Endothelial cell of umbilical vein (primary cell): ENCODE measurements around the gene ATP11B. TPM values are rescaled to one million over a fixed set of nuclear protein-coding genes. Genes with fewer than 3 reads are reported as not detected.

Source experiments
- BruUV-seq: library from RNA; stranded (reverse); fragments of 400-500 nt; replicated peaks from 2 replicates; lab custom pipeline; 2021; lab: Mats Ljungman, UMichigan
- CTCF ChIA-PET: fragments of 300-600, 350-600 bp; sonication (Branson Sonifier 250); formaldehyde crosslinking; loops from one replicate; lab custom pipeline; 2021; ENCODE audit warnings: antibody characterized with exemption, inconsistent platforms; lab: Charles Lee
- POLR2A ChIA-PET: fragments of 300-600, 350-600 bp; sonication (Branson Sonifier 250); formaldehyde crosslinking; loops from one replicate; lab custom pipeline; 2021; ENCODE audit warnings: antibody characterized with exemption, inconsistent platforms; lab: Charles Lee
- DNase-seq: peaks from one replicate; pipeline ENCODE4 v3.0.0-alpha.2; 2011; ENCODE audit warnings: low read depth, low spot score
- FAIRE-seq: peaks from 2 replicates; lab custom pipeline; 2011; peaks lifted over from hg19 to GRCh38; lab: Jason Lieb, UNC
- H2AFZ ChIP-seq: 2 replicates; pipeline ENCODE4 v1.6.0; 2012; ENCODE audit warnings: low read depth, low read length, control low read depth, inconsistent platforms
- H3K27ac ChIP-seq: 2 replicates; pipeline ENCODE4 v1.5.1; 2011; ENCODE audit warnings: low read depth, mild to moderate bottlenecking, control low read depth, low read length, moderate library complexity; ENCODE audit not compliant: insufficient read depth
- H3K27me3 ChIP-seq, 2 experiments: 2 replicates each; pipeline versions ENCODE4 v1.6.0 to v1.6.1; 2011; ENCODE audit warnings: low read length in 2 of 2, mixed read lengths in 1 of 2; ENCODE audit not compliant: control insufficient read depth in 2 of 2, insufficient read depth in 2 of 2
- H3K36me3 ChIP-seq, 2 experiments: 2 replicates in 1 of 2; 3 replicates in 1 of 2; pipeline ENCODE4 v1.5.1; 2011; ENCODE audit warnings: low read length in 2 of 2, mild to moderate bottlenecking in 1 of 2, moderate library complexity in 1 of 2; ENCODE audit not compliant: control insufficient read depth in 2 of 2, insufficient read depth in 2 of 2; ENCODE audit errors: extremely low read depth in 1 of 2
- H3K4me1 ChIP-seq: 3 replicates; pipeline ENCODE4 v1.5.1; 2011; ENCODE audit warnings: mild to moderate bottlenecking, low read length; ENCODE audit not compliant: control insufficient read depth, insufficient read depth; ENCODE audit errors: extremely low read depth
- H3K4me2 ChIP-seq: 2 replicates; pipeline ENCODE4 v1.6.1; 2011; ENCODE audit warnings: low read length, control low read depth, mixed read lengths; ENCODE audit not compliant: insufficient read depth
- H3K4me3 ChIP-seq, 3 experiments: fragments of 200-600 bp in 1 of 3; sonication (generic), shearing (Covaris generic) in 1 of 3; replicated peaks in 1 of 3; 2 replicates each; pipeline ENCODE4 v1.5.1; 2011 to 2016; ENCODE audit warnings: control low read depth in 3 of 3, low read length in 3 of 3, mild to moderate bottlenecking in 2 of 3, inconsistent platforms in 1 of 3, low read depth in 1 of 3, moderate library complexity in 1 of 3; ENCODE audit not compliant: insufficient read depth in 1 of 3
- H3K79me2 ChIP-seq: 2 replicates; pipeline ENCODE4 v1.6.0; 2012; ENCODE audit warnings: low read length, inconsistent platforms; ENCODE audit not compliant: control insufficient read depth, insufficient read depth
- H3K9ac ChIP-seq: replicated peaks from 2 replicates; pipeline ENCODE3; 2011; ENCODE audit warnings: low read length, control low read depth; ENCODE audit not compliant: insufficient read depth; ENCODE audit errors: extremely low read depth
- H3K9me1 ChIP-seq: replicated peaks from 3 replicates; pipeline ENCODE4 v1.6.0; 2011; ENCODE audit warnings: mild to moderate bottlenecking, low read length; ENCODE audit not compliant: control insufficient read depth, insufficient read depth; ENCODE audit errors: extremely low read depth
- H3K9me3 ChIP-seq: replicated peaks from 2 replicates; pipeline ENCODE4 v1.5.1; 2012; ENCODE audit warnings: low read length, inconsistent platforms; ENCODE audit not compliant: control insufficient read depth, insufficient read depth
- H4K20me1 ChIP-seq: replicated peaks from 2 replicates; pipeline ENCODE3; 2011; ENCODE audit warnings: mild to moderate bottlenecking, low read length; ENCODE audit not compliant: control insufficient read depth, insufficient read depth; ENCODE audit errors: extremely low read depth
- EZH2 ChIP-seq: IDR thresholded peaks from 2 replicates; pipeline ENCODE4 v1.6.1; 2012; ENCODE audit warnings: borderline replicate concordance, low read depth, mild to moderate bottlenecking, moderate library complexity, low read length, inconsistent platforms; ENCODE audit not compliant: severe bottlenecking
- FOS ChIP-seq: IDR thresholded peaks from 2 replicates; pipeline ENCODE4 v1.6.1; 2011; ENCODE audit warnings: mild to moderate bottlenecking, low read length, moderate library complexity, borderline replicate concordance; ENCODE audit not compliant: insufficient read depth
- GATA2 ChIP-seq: IDR thresholded peaks from 2 replicates; pipeline ENCODE4 v1.7.0; 2011; ENCODE audit warnings: low read depth, mild to moderate bottlenecking, moderate library complexity, mixed read lengths, low read length; ENCODE audit not compliant: insufficient read length, insufficient read depth
- JUN ChIP-seq: IDR thresholded peaks from 2 replicates; pipeline ENCODE4 v1.6.1; 2011; ENCODE audit warnings: borderline replicate concordance, low read depth; ENCODE audit not compliant: insufficient read length, insufficient read depth
- MYC ChIP-seq: IDR thresholded peaks from one replicate; pipeline ENCODE4 v1.6.1; 2011; ENCODE audit warnings: mild to moderate bottlenecking, low read depth, low read length
- POLR2A ChIP-seq: IDR thresholded peaks from 2 replicates; pipeline ENCODE4 v1.6.1; 2012; ENCODE audit warnings: low read depth, mild to moderate bottlenecking, control low read depth, low read length
- POLR2AphosphoS5 ChIP-seq: IDR thresholded peaks from 2 replicates; pipeline ENCODE4 v1.6.1; 2012; ENCODE audit warnings: low read depth, mild to moderate bottlenecking, control low read depth, low read length, moderate library complexity; ENCODE audit not compliant: insufficient read depth
- dilution Hi-C: fragments of 300-500 bp; cut with MboI; formaldehyde crosslinking; loops from one replicate; pipeline ENCODE4 v1.15.0; 2019; ENCODE audit warnings: low sequenced_read_pairs; ENCODE audit not compliant: extremely low pct_ligation_motif_present
- intact Hi-C: fragments of 100-400 bp; cut with micrococcal nuclease; formaldehyde crosslinking; loops from one replicate; pipeline ENCODE4 v1.10.0; 2022
- polyA plus RNA-seq, 4 experiments: library from polyadenylated mRNA; depleted of rRNA in 3 of 4; stranded (reverse) in 3 of 4; unstranded in 1 of 4; fragments of >200 nt; gene quantifications; 2 replicates each; pipeline versions ENCODE4 v1.2.1 to v1.2.3, GENCODE V29; 2011 to 2012; ENCODE audit warnings: missing spikeins in 1 of 4
- total RNA-seq: library from RNA; stranded (reverse); gene quantifications from 2 replicates; pipeline ENCODE4 v1.2.3, GENCODE V29; 2021
- TF ChIP-seq, protein P1 (sequence below), 2 donors: IDR thresholded peaks; 1 replicate in 1 of 2; 2 replicates in 1 of 2; pipeline ENCODE4 v1.5.1; 2011; ENCODE audit warnings: low read length in 2 of 2, mild to moderate bottlenecking in 2 of 2, moderate library complexity in 2 of 2, control low read depth in 1 of 2, inconsistent platforms in 1 of 2, low read depth in 1 of 2; ENCODE audit not compliant: insufficient read depth in 1 of 2; ENCODE audit errors: extremely low read depth in 1 of 2
- TF ChIP-seq, protein P2 (sequence below): IDR thresholded peaks from 2 replicates; pipeline ENCODE4 v1.6.1; 2011; ENCODE audit not compliant: insufficient read depth, insufficient read length

ATP11B gene
- total and polyA plus RNA-seq, 2 donors (not counting 3 experiments of a cell fraction or from before 2014, with no cell fraction given): 10.1 to 49.3 TPM

DNA sequence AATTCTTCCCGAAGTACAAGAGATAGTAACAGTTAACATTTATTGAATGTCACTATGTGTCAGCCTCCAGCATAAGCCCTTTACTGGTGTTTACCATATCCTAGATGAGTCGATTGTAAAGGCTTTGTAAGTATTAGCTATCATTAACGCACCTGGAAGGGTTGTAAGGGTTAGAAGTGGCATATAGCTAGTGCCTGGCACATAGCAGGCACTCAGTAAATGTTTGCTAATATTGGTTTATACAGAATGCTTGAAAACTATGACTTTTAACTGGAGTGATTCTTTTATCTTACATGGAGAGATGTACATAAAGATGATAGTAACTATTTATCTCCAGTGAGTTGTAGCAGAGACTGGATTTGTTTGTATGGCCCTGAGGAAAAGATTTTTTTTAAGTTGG is 46.3 kb upstream of the ATP11B start:
- BruUV-seq: no TSS peak
- Histone ChIP-seq H3K4me2 (no peak overlapping the region), H3K79me2 (no peaks in the 10 kb centered on the region), H3K9me1 (no peaks in the 10 kb centered on the region), H3K4me3 (no peak overlapping the region), H4K20me1 (no peaks in the 10 kb centered on the region), H2AFZ (no peak overlapping the region), H3K27ac (no peak overlapping the region), H3K4me1 (no peaks in the 10 kb centered on the region), H3K36me3 (no peaks in the 10 kb centered on the region), H3K9me3 (no peaks in the 10 kb centered on the region), H3K9ac (no peak overlapping the region), H3K27me3 (no peaks in the 10 kb centered on the region)
- FAIRE-seq (no peak), DNase-seq (no peak)
- ChIA-PET POLR2A (no interaction called here), CTCF (interaction anchor here (0.7 to 1.4 kb wide), 6 partner anchors 9 to 35 kb away, joined by 3 to 4 read pairs (median 3); no protein-coding TSS in a partner anchor)
- no peak for TF ChIP-seq POLR2AphosphoS5
- TF ChIP-seq JUN: no peak
- no peak for TF ChIP-seq MYC
- TF ChIP-seq, protein P1, sequence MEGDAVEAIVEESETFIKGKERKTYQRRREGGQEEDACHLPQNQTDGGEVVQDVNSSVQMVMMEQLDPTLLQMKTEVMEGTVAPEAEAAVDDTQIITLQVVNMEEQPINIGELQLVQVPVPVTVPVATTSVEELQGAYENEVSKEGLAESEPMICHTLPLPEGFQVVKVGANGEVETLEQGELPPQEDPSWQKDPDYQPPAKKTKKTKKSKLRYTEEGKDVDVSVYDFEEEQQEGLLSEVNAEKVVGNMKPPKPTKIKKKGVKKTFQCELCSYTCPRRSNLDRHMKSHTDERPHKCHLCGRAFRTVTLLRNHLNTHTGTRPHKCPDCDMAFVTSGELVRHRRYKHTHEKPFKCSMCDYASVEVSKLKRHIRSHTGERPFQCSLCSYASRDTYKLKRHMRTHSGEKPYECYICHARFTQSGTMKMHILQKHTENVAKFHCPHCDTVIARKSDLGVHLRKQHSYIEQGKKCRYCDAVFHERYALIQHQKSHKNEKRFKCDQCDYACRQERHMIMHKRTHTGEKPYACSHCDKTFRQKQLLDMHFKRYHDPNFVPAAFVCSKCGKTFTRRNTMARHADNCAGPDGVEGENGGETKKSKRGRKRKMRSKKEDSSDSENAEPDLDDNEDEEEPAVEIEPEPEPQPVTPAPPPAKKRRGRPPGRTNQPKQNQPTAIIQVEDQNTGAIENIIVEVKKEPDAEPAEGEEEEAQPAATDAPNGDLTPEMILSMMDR (IDR thresholded peaks at IDR 0.05; ENCODE audit: extremely low read depth in 1 of 2, insufficient read depth in 1 of 2, low read depth in 1 of 2, low read length in 2 of 2): no peak
- TF ChIP-seq FOS: no peak
- TF ChIP-seq, protein P2, sequence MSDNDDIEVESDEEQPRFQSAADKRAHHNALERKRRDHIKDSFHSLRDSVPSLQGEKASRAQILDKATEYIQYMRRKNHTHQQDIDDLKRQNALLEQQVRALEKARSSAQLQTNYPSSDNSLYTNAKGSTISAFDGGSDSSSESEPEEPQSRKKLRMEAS: no peak
- no peak for TF ChIP-seq EZH2
- TF ChIP-seq GATA2: no peak
- TF ChIP-seq POLR2A: no peak
- dilution Hi-C loops (no loop called here), intact Hi-C loops (no loop called here)
